GM23248 (cell line): ENCODE data around the gene TRPM2.
"Not testable (repeated sequence)": the region's sequence is repeated elsewhere in the genome, so short reads cannot be mapped to it uniquely, and the experiment has no call there.

ENCODE experiments used
- EZH2 ChIP-seq: fragments of 200-600 bp; sonication (generic); IDR thresholded peaks from 2 replicates; pipeline ENCODE4 v1.6.1; 2018; ENCODE audit warnings: antibody characterized with exemption, mild to moderate bottlenecking; ENCODE audit not compliant: insufficient read depth, poor library complexity, severe bottlenecking
- EZH2phosphoT487 ChIP-seq: fragments of 200-600 bp; sonication (generic); IDR thresholded peaks from 2 replicates; pipeline ENCODE4 v1.6.1; 2018; ENCODE audit warnings: antibody characterized with exemption, moderate library complexity, mild to moderate bottlenecking, low read depth; ENCODE audit not compliant: insufficient read depth

- TF ChIP-seq EZH2, EZH2phosphoT487: not testable (repeated sequence)
Measured at GRCh38 chr21:44361903-44362302, 8.5 kb downstream of the TRPM2 start.
